ENCODE results near the gene NFIA. TPM values are rescaled to one million over a fixed set of nuclear protein-coding genes. Genes with fewer than 3 reads are reported as not detected.
A peak's percentile ranks its signal among the peaks of the same experiment; 100 is the strongest.

The NFIA gene
- polyA plus RNA-seq, 3 donors = 1.4 to 5.3 (median 2.4) TPM

GRCh38 chr1:61198554-61198953, 116.2 kb downstream of the NFIA start:
- H3K9ac ChIP-seq (ENCODE audit: insufficient read depth, low read length, poor library complexity, severe bottlenecking) = no peak overlapping the region
- no peak overlapping the region for H3K4me3 ChIP-seq (replicated peaks in 1 of 3; ENCODE audit: low read depth in 2 of 3, low read length in 3 of 3)
- no peaks in the 10 kb centered on the region for H3K9me3 ChIP-seq (replicated peaks in 1 of 2; ENCODE audit: control insufficient read depth in 1 of 2, insufficient read depth in 1 of 2, low read length in 2 of 2)
- H3K4me2 ChIP-seq (replicated peaks; ENCODE audit: extremely low read depth, low read length, poor library complexity, severe bottlenecking) = no peak overlapping the region
- H3K27me3 ChIP-seq (ENCODE audit: control insufficient read depth in 2 of 2, insufficient read depth in 2 of 2, low read length in 2 of 2) = no peaks in the 10 kb centered on the region
- H3K4me1 Mint-ChIP-seq = peaks cover 10% of the 10 kb centered on the region
- intact Hi-C loops (cut with micrococcal nuclease) = no loop called here
- DNase-seq = no peak
- no peaks in the 10 kb centered on the region for H3K36me3 ChIP-seq (replicated peaks in 1 of 2; ENCODE audit: control insufficient read depth in 1 of 2, insufficient read depth in 2 of 2, low read length in 2 of 2)
- no peaks in the 10 kb centered on the region for H3K79me2 ChIP-seq (ENCODE audit: insufficient read depth, low read length)
- no peak overlapping the region for H3K4me3 Mint-ChIP-seq
- H3K4me1 ChIP-seq (ENCODE audit: control insufficient read depth in 1 of 2, insufficient read depth in 2 of 2, low read length in 2 of 2) = no peaks in the 10 kb centered on the region
- peaks cover 0 to 1% (median 0%) of the 10 kb centered on the region in 3 donors for H3K27me3 Mint-ChIP-seq (ENCODE audit: low read depth in 3 of 3)
- H4K20me1 ChIP-seq (ENCODE audit: insufficient read depth, low read length) = no peaks in the 10 kb centered on the region
- TF ChIP-seq CTCF (IDR thresholded peaks at IDR 0.05) = no peak
- no peaks in the 10 kb centered on the region for H3K9me3 Mint-ChIP-seq
- WGBS (ENCODE audit: insufficient coverage) = 100% methylated on average over 6 of the region's 8 CpGs
- H2AFZ ChIP-seq (ENCODE audit: insufficient read depth, low read depth, low read length, poor library complexity, severe bottlenecking) = no peak overlapping the region
- no peak overlapping the region for H3K27ac ChIP-seq (ENCODE audit: low read depth in 1 of 2, low read length in 2 of 2)
- H3K27ac Mint-ChIP-seq = no peak overlapping the region
- H3K36me3 Mint-ChIP-seq = no peaks in the 10 kb centered on the region

- peak overlapping the region in 1 of 7 donors; percentile 25 for H3K27ac Mint-ChIP-seq
- peaks cover 10% of the 10 kb centered on the region for H3K4me1 Mint-ChIP-seq
These were observed 118.7 kb downstream of the NFIA start for GRCh38 chr1:61201035-61201434.

More at GRCh38 chr1:61201035-61201434, 118.7 kb downstream of the NFIA start:
- no CpG with 5 or more reads among the region's 5 CpGs for WGBS (ENCODE audit: insufficient coverage)
- H3K27me3 Mint-ChIP-seq (ENCODE audit: low read depth in 3 of 3) = peaks cover 0 to 1% (median 0%) of the 10 kb centered on the region in 3 donors
- H3K9me3 ChIP-seq (replicated peaks in 1 of 2; ENCODE audit: control insufficient read depth in 1 of 2, insufficient read depth in 1 of 2, low read length in 2 of 2) = no peaks in the 10 kb centered on the region
- no peaks in the 10 kb centered on the region for H3K79me2 ChIP-seq (ENCODE audit: insufficient read depth, low read length)
- no peak overlapping the region for H3K4me3 Mint-ChIP-seq
- no peak overlapping the region for H3K27ac ChIP-seq (ENCODE audit: low read depth in 1 of 2, low read length in 2 of 2)
- no peak for TF ChIP-seq CTCF (IDR thresholded peaks at IDR 0.05)
- H3K9ac ChIP-seq (ENCODE audit: insufficient read depth, low read length, poor library complexity, severe bottlenecking) = no peak overlapping the region
- H3K36me3 Mint-ChIP-seq = no peaks in the 10 kb centered on the region
- no peak overlapping the region for H3K4me3 ChIP-seq (replicated peaks in 1 of 3; ENCODE audit: low read depth in 2 of 3, low read length in 3 of 3)
- intact Hi-C loops (cut with micrococcal nuclease) = no loop called here
- no peaks in the 10 kb centered on the region for H3K36me3 ChIP-seq (replicated peaks in 1 of 2; ENCODE audit: control insufficient read depth in 1 of 2, insufficient read depth in 2 of 2, low read length in 2 of 2)
- no peak for DNase-seq
- no peaks in the 10 kb centered on the region for H3K9me3 Mint-ChIP-seq
- H3K27me3 ChIP-seq (ENCODE audit: control insufficient read depth in 2 of 2, insufficient read depth in 2 of 2, low read length in 2 of 2) = no peaks in the 10 kb centered on the region
- H4K20me1 ChIP-seq (ENCODE audit: insufficient read depth, low read length) = no peaks in the 10 kb centered on the region
- H3K4me2 ChIP-seq (replicated peaks; ENCODE audit: extremely low read depth, low read length, poor library complexity, severe bottlenecking) = no peak overlapping the region
- H3K4me1 ChIP-seq (ENCODE audit: control insufficient read depth in 1 of 2, insufficient read depth in 2 of 2, low read length in 2 of 2) = no peaks in the 10 kb centered on the region
- H2AFZ ChIP-seq (ENCODE audit: insufficient read depth, low read depth, low read length, poor library complexity, severe bottlenecking) = no peak overlapping the region
